Measurements from ENCODE around the gene PHOX2A.

DNA sequence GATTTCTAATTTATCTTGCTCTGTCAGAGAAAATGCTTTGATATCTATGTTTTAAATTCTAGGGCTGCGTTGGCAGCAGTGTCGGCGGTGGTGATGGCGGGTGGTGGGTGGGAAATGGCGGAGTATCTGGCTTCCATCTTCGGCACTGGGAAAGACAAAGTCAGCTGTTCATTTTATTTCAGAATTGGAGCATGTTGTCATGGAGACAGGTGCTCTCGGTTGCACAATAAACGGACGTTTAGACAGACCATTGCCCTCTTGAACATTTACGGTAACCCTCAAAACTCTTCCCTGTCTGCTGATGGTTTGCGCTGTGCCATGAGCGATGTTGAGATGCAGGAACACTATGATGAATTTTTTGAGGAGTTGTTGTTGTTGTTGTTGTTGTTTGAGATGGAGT is 36.1 kb upstream of the PHOX2A start:
- no peak for TF ChIP-seq CTCF (IDR thresholded peaks at IDR 0.05; ENCODE audit: low read depth, low read length, poor library complexity, severe bottlenecking)
- TF ChIP-seq EZH2phosphoT487 (IDR thresholded peaks at IDR 0.05; ENCODE audit: borderline replicate concordance, low read length), result no peak
